ENCODE measurements around the gene DOK6.

DOK6 gene

GRCh38 chr18:69564602-69565001, 163.9 kb downstream of the DOK6 start:
- in situ Hi-C loops (cut with MboI; ENCODE audit: low sequenced_read_pairs, unreplicated experiment), result no loop called here
- no peak for TF ChIP-seq CTCF (IDR thresholded peaks at IDR 0.05; ENCODE audit: borderline replicate concordance, control extremely low read depth, extremely low read depth, insufficient read depth, missing control alignments)
- no peak for DNase-seq (ENCODE audit: low spot score)

GRCh38 chr18:69567813-69568488, 167.3 kb downstream of the DOK6 start:
- in situ Hi-C loops (cut with MboI; ENCODE audit: low sequenced_read_pairs, unreplicated experiment), result no loop called here
- no peak for DNase-seq (ENCODE audit: low spot score)
- TF ChIP-seq CTCF (IDR thresholded peaks at IDR 0.05; ENCODE audit: borderline replicate concordance, control extremely low read depth, extremely low read depth, insufficient read depth, missing control alignments), result no peak

GRCh38 chr18:69569133-69569532, 168.4 kb downstream of the DOK6 start:
- TF ChIP-seq CTCF (IDR thresholded peaks at IDR 0.05; ENCODE audit: borderline replicate concordance, control extremely low read depth, extremely low read depth, insufficient read depth, missing control alignments), result no peak
- DNase-seq (ENCODE audit: low spot score), result no peak
- in situ Hi-C loops (cut with MboI; ENCODE audit: low sequenced_read_pairs, unreplicated experiment), result no loop called here

DNA sequence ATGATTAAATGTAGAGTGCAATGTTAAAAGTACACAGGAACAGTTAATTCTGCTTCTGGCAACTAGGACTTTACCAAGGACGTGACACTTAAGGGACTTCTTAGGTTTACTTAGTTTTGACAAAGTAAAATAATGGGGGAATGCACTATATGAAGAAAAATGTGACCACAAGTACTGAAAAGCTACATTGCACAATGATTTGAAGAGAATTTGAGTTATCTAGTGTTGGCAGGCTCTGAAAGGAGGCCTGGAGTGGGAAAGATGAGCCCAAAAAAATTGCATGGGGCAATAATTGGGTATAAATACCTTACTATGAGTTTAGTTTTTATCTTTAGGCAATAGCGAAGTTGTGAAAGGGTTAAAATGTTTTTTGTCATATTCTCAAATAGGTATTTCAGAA, 173.7 kb downstream of the DOK6 start:
- in situ Hi-C loops (cut with MboI; ENCODE audit: low sequenced_read_pairs, unreplicated experiment), result no loop called here
- DNase-seq (ENCODE audit: low spot score), result no peak
- TF ChIP-seq CTCF (IDR thresholded peaks at IDR 0.05; ENCODE audit: borderline replicate concordance, control extremely low read depth, extremely low read depth, insufficient read depth, missing control alignments), result no peak

DNA sequence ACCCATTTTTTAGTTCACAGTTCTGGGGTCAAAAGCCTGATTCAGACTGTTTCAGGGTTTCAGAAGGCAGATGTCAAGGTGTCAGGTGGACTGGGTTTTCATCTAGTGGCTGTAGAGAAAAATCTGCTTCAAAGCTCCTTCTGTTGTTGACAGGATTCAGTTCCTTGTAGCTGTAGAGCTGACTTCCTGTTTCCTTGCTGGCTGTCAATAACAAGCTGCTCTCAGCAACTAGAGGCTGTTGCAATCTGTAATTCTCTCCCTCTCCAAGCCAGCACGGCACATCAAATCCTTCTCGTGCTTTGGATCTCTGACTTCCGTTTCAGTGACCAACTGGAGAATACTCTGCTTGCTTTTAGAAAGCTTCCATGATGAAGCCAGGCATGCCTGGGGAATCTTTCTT, 179.4 kb downstream of the DOK6 start:
- in situ Hi-C loops (cut with MboI; ENCODE audit: low sequenced_read_pairs, unreplicated experiment), result no loop called here
- no peak for TF ChIP-seq CTCF (IDR thresholded peaks at IDR 0.05; ENCODE audit: borderline replicate concordance, control extremely low read depth, extremely low read depth, insufficient read depth, missing control alignments)
- DNase-seq (ENCODE audit: low spot score), result no peak

- DNase-seq (ENCODE audit: low spot score), result no peak
- in situ Hi-C loops (cut with MboI; ENCODE audit: low sequenced_read_pairs, unreplicated experiment), result no loop called here
- no peak for TF ChIP-seq CTCF (IDR thresholded peaks at IDR 0.05; ENCODE audit: borderline replicate concordance, control extremely low read depth, extremely low read depth, insufficient read depth, missing control alignments)
Measured at GRCh38 chr18:69584429-69584828, 183.7 kb downstream of the DOK6 start.

All from GM13976 (cell line).